NCI-H460 (cell line): ENCODE data around the gene PSMC4. TPM values are rescaled to one million over a fixed set of nuclear protein-coding genes. Genes with fewer than 3 reads are reported as not detected.
"Not testable (repeated sequence)": the region's sequence is repeated elsewhere in the genome, so short reads cannot be mapped to it uniquely, and the experiment has no call there.

ENCODE experiments used
- DNase-seq: peaks from one replicate; pipeline ENCODE4 v3.0.0-alpha.2; 2016; ENCODE audit warnings: low read depth; ENCODE audit errors: extremely low read depth
- total RNA-seq: library from RNA; depleted of rRNA; stranded (reverse); fragments of >200 nt; shearing (Covaris generic); gene quantifications from 2 replicates; pipeline ENCODE4 v1.2.3, GENCODE V29; 2014

The PSMC4 gene
- total RNA-seq, 1 experiment from 2014 or later: 125 TPM

GRCh38 chr19:39942366-39942730 is 28.6 kb upstream of the PSMC4 start:
- no peak for DNase-seq

GRCh38 chr19:39943586-39943985 is 27.4 kb upstream of the PSMC4 start:
- DNase-seq: no peak

GRCh38 chr19:39946532-39946931 is 24.4 kb upstream of the PSMC4 start:
- no peak for DNase-seq

- no peak for DNase-seq
Observed at GRCh38 chr19:39949026-39949747, 21.8 kb upstream of the PSMC4 start.

- no peak for DNase-seq
Observed at GRCh38 chr19:39951065-39951650, 19.8 kb upstream of the PSMC4 start.

GRCh38 chr19:39951686-39952085 is 19.3 kb upstream of the PSMC4 start:
- DNase-seq: no peak

GRCh38 chr19:39953915-39954314 is 17.1 kb upstream of the PSMC4 start:
- no peak for DNase-seq

- not testable (repeated sequence) for DNase-seq
Observed at GRCh38 chr19:39957886-39958285, 13.1 kb upstream of the PSMC4 start.

- not testable (repeated sequence) for DNase-seq
Observed at GRCh38 chr19:39958942-39959341, 12.0 kb upstream of the PSMC4 start.

- DNase-seq: not testable (repeated sequence)
Observed at GRCh38 chr19:39959407-39959806, 11.6 kb upstream of the PSMC4 start.

GRCh38 chr19:39963898-39964297 is 7.1 kb upstream of the PSMC4 start:
- no peak for DNase-seq

GRCh38 chr19:39966617-39967016 is 4.3 kb upstream of the PSMC4 start:
- DNase-seq: no peak

GRCh38 chr19:39967561-39967960 is 3.4 kb upstream of the PSMC4 start:
- no peak for DNase-seq

- DNase-seq: no peak
Observed at GRCh38 chr19:39968789-39969188, 2.2 kb upstream of the PSMC4 start.

- no peak for DNase-seq
Observed at GRCh38 chr19:39969266-39969665, 1.7 kb upstream of the PSMC4 start.

GRCh38 chr19:39969681-39970424 is 1.1 kb upstream of the PSMC4 start:
- DNase-seq: no peak

- DNase-seq: no peak
Observed at GRCh38 chr19:39970425-39970674, 615 bp upstream of the PSMC4 start.

GRCh38 chr19:39971380-39972035 is 543 bp downstream of the PSMC4 start:
- no peak for DNase-seq

- DNase-seq: no peak
Observed at GRCh38 chr19:39974377-39975155, 3.6 kb downstream of the PSMC4 start.

- DNase-seq: no peak
Observed at GRCh38 chr19:39982883-39983282, 11.9 kb downstream of the PSMC4 start.
